HG03060 (cell line): Measurements from ENCODE around the gene TANC1.

Experiments
- ATAC-seq: cut with Tn5 transposase; IDR thresholded peaks from one replicate; pipeline ENCODE4 v1.9.1; 2021; ENCODE audit warnings: low read depth, moderate number of reproducible peaks; ENCODE audit not compliant: unreplicated experiment

TANC1 gene

DNA sequence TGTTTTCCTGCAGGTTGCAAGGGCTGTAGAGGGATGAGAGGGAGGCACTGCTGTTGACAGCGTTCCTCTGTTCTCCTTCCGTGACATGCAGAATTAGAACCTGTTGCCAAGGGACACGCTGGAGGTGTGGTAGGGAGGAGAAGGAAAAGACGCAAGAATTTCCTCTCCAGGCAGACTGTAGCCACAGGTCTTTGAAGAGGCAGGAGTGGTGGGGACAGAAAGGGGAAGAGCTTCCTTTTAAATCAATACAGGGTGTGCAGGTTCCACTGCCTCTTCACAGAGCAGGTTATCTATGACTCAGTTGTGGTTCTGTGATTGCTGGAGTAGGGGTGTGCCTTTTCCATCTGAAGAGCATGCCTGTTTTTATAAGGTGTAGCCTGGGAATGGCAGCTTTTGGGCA is 185.0 kb downstream of the TANC1 start:
- no peak for ATAC-seq

DNA sequence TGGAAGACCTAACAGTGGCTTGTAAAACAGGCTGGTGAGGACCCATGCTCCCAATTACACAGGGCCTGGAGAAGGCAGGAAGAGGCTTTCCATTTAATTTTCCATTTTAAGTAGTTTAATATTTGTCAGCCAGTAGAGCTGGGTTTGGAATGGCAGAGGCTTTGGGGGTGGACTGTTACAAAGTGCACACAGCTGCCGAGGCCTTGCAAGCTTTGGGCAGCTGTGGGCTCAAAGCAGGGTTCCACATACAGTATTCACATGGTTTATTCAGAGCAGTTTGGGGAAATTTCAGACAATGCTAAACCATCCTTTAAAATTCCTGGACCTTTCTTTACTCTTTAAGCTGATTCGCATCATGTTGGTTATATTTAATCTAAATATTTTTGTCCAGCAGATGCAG is 185.5 kb downstream of the TANC1 start:
- no peak for ATAC-seq

DNA sequence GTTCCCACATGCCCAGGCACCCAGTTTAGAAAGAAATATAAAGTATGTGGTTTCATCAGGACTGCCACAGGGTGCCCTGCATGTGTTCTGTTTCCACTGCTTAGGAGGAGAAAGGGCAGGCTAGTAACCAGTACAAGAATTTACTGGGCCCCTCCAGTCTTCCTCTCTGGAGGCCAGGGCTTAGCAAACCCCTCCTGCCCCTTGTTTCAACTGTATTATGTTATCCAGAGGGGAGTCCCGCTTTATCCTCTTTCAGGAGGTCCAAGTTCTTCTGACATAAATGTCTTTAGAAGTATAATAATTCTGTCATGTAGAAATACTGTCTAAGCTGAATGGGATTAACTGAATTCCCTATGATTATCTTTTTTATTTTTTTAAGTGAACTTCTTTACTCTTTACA is 185.9 kb downstream of the TANC1 start:
- no peak for ATAC-seq

DNA sequence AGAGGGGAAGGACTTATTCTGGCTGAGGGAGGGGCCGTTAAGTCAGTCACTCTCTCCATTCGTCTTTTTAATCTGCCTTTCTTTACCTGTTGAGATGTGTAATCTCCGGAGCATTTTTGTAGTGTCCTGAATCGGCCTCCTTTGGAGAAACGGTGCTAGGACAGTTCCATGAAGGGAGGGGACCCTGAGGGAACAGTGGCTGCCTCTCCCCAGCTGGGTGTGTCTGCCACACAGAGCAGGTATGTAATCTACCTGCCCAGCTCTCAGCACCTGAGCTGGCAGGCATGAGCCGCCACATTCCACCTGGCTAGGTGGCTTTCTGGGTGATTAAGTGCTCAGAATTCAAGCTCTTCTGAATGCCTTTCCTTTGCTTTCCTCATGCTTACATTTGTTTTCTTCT is 186.9 kb downstream of the TANC1 start:
- no peak for ATAC-seq

DNA sequence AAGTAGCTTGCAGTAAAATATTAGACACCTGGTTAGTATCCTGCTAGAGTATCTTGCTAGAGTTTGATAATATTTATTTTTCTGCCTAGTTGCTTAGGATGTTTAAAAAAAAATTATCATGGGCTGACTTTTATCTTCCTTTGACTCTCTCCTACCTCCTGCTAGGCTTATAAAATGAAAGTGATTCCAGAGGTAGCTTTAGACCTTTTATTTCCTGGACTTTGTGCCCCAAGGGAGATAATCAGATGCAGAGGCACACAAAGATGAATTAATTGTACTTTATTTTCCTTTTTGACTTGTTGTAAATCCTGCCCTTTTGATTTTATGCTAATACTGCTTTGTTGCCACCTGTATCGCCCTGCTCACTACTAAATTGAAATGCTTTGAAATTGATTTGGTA is 187.4 kb downstream of the TANC1 start:
- ATAC-seq, result no peak

- ATAC-seq, result no peak
These were observed 188.4 kb downstream of the TANC1 start for GRCh38 chr2:159156834-159157233.

DNA sequence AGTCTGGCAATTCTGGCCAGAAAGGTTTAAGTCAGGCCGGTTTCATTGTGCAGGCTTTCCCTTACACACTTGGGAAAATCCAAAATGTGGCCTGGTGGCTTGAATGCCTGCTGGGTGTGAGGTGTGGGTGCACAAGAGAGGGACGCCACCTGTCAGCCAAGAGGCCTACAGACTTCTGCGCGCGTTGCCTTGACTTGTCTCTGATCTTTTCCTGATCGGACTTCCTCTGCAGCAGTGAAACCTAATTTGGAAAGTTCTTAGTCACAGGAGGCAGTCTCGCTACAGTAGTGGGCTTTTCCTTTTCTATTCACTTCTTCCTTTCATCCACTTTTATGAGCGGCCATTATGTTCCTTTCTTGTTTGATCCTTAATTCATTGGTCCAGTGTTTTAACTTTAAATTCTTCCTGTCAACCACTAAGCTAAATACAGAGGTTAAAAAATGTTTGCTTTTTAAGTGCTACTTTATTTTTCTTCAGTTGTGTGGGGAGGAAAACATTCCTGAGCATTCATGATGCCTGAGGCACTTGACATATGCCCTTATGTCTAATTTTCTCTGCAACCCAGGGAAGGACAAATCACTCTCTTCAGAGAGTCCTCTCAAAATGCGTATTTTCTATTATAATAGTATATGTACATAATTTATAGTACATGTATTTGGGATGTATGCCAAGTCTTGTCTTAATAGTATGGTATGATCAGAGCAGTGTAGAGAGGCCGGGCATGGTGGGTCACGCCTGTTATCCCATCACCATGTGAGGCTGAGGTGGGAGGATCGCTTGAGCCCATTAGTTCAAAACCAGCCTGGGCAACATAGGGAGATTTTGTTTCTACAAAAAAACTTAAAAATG is 189.1 kb downstream of the TANC1 start:
- ATAC-seq, result no peak

GRCh38 chr2:159160412-159160811 is 192.0 kb downstream of the TANC1 start:
- no peak for ATAC-seq

GRCh38 chr2:159160954-159161353 is 192.5 kb downstream of the TANC1 start:
- no peak for ATAC-seq

- no peak for ATAC-seq
These were observed 195.5 kb downstream of the TANC1 start for GRCh38 chr2:159163930-159164329.

DNA sequence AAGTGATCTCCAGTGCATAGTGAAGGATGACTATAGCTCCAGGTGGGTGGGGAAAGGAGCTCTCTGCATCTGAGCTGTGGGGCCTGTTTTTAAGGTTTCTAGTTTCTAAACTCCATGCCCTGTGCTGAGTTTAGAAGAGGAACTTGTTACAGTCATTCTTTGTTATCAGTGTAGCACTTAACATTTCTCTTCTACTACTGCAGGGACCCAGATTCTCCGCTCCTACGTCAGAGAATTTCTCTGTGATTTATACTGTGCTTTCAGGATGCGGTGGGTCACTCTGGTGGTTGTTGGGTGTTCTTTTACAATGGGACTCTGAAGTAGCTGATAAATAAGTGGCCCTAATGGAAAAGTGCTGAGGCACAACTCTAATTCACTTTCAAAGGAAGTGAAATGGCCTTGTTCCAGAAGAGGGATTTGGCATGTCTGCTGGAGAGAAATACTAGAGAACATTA is 196.0 kb downstream of the TANC1 start:
- no peak for ATAC-seq

DNA sequence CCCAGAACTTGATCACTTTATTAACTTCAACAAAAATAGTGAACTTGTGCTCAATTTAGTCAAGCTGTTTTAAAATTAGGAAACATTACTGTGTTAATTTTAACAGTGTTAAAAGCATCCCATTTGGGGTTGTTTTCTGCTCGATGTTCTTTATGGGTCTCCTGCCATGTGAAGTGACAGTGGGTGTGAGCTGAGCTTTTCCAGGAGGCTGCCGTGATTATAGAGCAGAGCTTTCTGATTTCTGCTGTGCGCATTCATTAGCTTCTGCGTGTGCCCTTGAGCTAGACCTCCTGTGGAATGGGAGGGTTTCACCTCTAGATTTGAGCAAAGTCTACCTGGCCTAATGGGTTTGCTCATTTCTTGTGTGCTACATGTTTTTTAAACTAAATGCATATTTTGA is 196.6 kb downstream of the TANC1 start:
- no peak for ATAC-seq

GRCh38 chr2:159168707-159169106 is 200.3 kb downstream of the TANC1 start:
- ATAC-seq, result no peak

- ATAC-seq, result no peak
These were observed 200.7 kb downstream of the TANC1 start for GRCh38 chr2:159169187-159169586.

DNA sequence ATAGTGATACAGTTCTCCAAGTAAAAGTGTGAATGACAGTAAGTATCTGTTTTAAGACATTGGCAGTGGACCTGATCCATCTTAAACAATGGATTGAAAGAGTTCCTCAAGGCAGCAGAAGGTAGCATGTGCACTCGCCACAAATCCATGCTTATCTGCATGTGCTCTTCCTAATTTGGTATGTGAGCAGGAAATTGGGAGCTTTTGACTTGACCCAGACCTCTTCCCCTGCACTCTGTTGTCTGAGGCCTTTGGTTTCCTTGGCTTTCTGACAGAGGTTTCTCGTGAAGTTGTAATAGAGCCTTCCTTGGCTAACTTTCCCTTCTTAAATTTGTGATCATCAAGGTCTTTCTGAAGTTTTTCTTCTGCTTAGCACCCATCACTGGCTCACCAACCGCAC is 204.0 kb downstream of the TANC1 start:
- no peak for ATAC-seq

GRCh38 chr2:159174759-159175158 is 206.3 kb downstream of the TANC1 start:
- ATAC-seq, result no peak

DNA sequence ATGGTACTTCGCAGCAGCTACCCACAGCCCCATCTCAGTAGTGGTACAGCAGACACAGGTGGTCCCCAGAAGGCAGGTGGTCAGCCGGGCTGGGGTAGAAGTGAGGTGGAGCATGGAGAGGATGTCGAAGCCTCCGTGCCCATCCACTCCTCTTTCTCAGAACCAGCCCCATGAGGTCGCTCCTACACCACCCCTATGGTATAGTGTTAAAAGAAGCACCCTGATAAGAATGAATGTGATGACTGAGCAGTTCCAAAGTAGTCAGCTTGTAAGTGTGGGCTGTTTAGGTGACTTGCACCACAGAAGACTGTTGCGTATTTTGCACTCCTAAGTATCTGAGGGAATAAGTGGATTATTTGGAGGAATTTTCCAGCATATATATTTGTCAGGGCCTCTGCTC is 206.7 kb downstream of the TANC1 start:
- ATAC-seq, result no peak

GRCh38 chr2:159175927-159176326 is 207.5 kb downstream of the TANC1 start:
- no peak for ATAC-seq

DNA sequence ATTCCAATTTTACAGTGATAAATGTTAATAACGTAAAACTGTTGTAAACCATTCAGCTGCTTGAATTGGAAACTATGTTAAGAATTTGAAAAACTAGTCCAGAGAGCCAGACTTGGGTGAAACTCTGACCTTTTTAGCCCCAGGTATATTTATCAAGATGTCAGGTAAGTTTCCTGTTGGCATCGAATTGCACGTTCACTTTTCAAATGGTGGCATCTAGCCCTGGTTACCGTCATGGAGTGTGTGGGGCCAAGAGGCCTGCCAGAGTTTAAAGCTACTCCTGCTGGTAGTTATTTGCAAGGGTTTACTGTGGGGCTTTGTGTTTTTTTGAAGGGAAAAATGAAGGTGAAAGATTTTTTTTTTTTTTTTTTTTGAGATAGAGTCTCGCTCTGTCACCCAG is 208.1 kb downstream of the TANC1 start:
- no peak for ATAC-seq

- ATAC-seq, result no peak
These were observed 208.9 kb downstream of the TANC1 start for GRCh38 chr2:159177357-159177756.

- ATAC-seq, result no peak
These were observed 209.5 kb downstream of the TANC1 start for GRCh38 chr2:159177957-159178356.

GRCh38 chr2:159179096-159179495 is 210.7 kb downstream of the TANC1 start:
- ATAC-seq, result no peak

- no peak for ATAC-seq
These were observed 211.3 kb downstream of the TANC1 start for GRCh38 chr2:159179696-159180095.
